BE2C (cell line): ENCODE results near the gene LSS.

Experiments
- DNase-seq: peaks from one replicate; pipeline ENCODE4 v3.0.0-alpha.2; 2020
- H3K27me3 ChIP-seq: fragments of 250-450 bp; sonication (Bioruptor Pico); 2 replicates; pipeline ENCODE4 v1.5.1; 2020; ENCODE audit warnings: mild to moderate bottlenecking
- H3K36me3 ChIP-seq: fragments of 250-450 bp; sonication (Bioruptor Pico); 2 replicates; pipeline ENCODE4 v1.5.1; 2020; ENCODE audit warnings: mild to moderate bottlenecking
- H3K4me1 ChIP-seq: fragments of 250-450 bp; sonication (Bioruptor Pico); 2 replicates; pipeline ENCODE4 v1.5.1; 2020
- H3K4me3 ChIP-seq: 2 replicates; pipeline ENCODE4 v1.5.1; 2011; ENCODE audit warnings: low read depth, low read length
- H3K9me3 ChIP-seq: fragments of 250-450 bp; sonication (Bioruptor Pico); 2 replicates; pipeline ENCODE4 v1.5.1; 2020
- TF ChIP-seq, protein P1 (sequence below): IDR thresholded peaks from 2 replicates; pipeline ENCODE4 v1.5.1; 2012; ENCODE audit warnings: mild to moderate bottlenecking, low read depth, low read length

LSS gene

DNA sequence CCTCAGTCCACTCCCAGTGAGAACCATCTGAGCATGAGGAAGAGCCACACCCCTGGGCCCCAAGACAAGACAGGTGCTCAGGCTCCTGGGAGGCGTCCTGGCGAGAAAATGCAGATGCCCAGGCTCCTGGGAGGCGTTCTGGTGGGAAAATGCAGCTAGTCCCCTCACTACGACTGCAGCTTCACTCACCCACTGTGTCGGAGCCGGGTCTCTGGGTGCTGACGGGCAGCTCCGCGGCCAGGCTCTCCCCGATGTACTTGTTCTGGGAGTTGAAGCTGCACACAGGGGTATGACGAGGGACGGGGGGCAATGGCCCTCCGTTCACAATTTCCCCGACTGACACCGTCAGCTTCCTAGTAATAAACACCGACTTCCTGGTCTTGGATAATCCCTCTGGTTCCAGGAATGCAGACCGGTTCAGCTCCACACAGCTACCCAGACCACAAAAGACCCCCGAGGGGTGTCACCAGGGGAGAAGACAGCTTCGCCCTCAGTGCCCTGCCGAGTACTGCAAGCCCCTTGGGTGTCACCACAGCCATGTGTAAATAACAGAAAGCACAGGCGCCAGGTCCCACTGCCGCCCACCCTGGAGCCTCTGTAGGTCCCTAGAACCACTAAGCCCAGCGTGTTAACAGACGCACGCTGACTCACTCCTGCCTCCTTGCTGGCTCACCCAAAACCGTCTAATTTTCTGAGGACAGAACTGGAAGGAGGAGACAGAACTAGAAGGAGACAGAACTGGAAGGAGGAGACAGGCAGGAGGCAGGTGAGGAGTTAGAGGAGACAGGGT is 37.4 kb upstream of the LSS start:
- Histone ChIP-seq H3K9me3 (no peaks in the 10 kb centered on the region), H3K4me1 (no peaks in the 10 kb centered on the region), H3K27me3 (no peaks in the 10 kb centered on the region), H3K36me3 (peaks cover 85% of the 10 kb centered on the region), H3K4me3 (no peak overlapping the region)
- TF ChIP-seq, protein P1, sequence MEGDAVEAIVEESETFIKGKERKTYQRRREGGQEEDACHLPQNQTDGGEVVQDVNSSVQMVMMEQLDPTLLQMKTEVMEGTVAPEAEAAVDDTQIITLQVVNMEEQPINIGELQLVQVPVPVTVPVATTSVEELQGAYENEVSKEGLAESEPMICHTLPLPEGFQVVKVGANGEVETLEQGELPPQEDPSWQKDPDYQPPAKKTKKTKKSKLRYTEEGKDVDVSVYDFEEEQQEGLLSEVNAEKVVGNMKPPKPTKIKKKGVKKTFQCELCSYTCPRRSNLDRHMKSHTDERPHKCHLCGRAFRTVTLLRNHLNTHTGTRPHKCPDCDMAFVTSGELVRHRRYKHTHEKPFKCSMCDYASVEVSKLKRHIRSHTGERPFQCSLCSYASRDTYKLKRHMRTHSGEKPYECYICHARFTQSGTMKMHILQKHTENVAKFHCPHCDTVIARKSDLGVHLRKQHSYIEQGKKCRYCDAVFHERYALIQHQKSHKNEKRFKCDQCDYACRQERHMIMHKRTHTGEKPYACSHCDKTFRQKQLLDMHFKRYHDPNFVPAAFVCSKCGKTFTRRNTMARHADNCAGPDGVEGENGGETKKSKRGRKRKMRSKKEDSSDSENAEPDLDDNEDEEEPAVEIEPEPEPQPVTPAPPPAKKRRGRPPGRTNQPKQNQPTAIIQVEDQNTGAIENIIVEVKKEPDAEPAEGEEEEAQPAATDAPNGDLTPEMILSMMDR: no peak
- no peak for DNase-seq

DNA sequence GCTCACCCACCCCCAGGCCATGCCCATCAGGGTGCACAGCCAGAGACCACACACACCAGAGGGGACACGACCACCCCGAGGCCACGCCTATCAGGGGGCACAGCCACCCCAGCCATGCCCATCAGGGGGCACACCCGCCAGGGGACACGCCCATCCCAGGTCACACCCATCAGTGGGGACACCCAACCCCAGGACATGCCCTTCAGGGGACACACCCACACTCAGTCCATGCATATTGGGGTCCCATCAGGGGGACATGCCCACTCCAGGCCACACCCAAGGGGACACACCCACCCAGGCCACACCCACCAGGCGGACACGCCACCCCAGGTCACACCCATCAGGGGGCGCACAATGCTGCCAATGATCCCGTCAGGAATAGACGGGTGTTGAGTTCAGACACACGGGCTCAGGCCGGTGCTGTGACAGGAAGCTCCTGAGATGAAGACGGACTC is 36.1 kb upstream of the LSS start:
- DNase-seq: no peak
- TF ChIP-seq, protein P1: no peak
- peaks cover 85% of the 10 kb centered on the region for H3K36me3 ChIP-seq
- H3K27me3 ChIP-seq: no peaks in the 10 kb centered on the region
- no peaks in the 10 kb centered on the region for H3K4me1 ChIP-seq
- H3K4me3 ChIP-seq: no peak overlapping the region
- no peaks in the 10 kb centered on the region for H3K9me3 ChIP-seq

DNA sequence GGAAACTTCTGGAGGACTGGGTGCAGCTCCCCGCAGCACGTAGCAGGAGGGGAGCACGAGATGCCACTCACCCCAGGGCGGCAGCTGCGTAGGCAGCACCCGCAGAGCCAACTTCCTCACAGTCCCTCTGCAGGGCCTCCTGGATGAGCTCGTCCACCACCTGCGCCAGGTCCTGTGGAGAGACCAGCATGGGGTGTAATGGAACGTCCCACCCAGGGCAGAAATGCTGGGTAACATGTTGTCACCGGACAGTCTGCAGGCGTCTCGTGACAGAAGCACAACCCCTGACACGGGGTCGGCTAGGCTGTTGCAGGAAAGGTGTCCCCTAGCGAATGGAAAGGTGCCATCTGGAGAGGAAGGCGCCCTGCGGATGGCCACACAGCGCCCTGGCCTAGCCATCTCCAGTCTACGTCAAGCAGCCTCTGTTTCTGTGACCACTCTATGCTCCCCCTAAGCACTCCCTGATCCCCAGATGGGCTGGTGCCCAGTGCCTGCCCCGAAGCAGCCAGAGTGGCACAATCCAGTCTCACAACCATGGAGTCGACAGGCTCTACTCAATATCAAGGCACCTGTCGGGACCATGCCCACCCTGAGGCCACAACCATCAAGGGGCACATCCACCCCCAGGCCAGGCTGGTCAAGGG is 35.6 kb upstream of the LSS start:
- H3K36me3 ChIP-seq: peaks cover 83% of the 10 kb centered on the region
- H3K27me3 ChIP-seq: no peaks in the 10 kb centered on the region
- DNase-seq: no peak
- TF ChIP-seq, protein P1: no peak
- no peaks in the 10 kb centered on the region for H3K9me3 ChIP-seq
- H3K4me3 ChIP-seq: no peak overlapping the region
- no peaks in the 10 kb centered on the region for H3K4me1 ChIP-seq

DNA sequence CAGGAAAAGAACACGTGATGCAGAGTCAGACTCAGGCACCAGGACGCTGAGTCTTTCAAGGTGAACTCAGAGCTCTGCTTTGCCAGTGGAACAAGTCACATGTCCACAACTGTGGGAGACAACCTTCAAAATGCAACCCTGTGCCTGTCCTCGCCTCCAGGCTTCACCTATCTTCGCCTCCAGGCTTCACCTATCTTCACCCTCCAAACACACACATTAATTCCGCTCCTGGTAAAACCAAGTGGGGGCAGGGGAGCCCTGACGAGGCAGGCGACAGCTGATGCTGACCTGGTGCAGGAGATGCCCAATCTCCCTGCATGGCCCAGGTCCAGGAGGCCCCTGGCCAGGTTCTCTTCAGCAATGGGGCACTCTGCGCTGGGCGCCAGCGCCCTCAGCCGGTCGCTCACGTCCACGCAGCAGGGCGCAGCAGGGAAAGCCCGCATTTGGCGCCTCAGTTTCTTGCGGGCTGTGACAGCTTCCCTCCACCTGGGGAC is 28.0 kb upstream of the LSS start:
- no peak for DNase-seq
- no peaks in the 10 kb centered on the region for H3K27me3 ChIP-seq
- no peaks in the 10 kb centered on the region for H3K9me3 ChIP-seq
- H3K4me1 ChIP-seq: peaks cover 3% of the 10 kb centered on the region; the same call in 1 of the 2 replicates
- peaks cover 85% of the 10 kb centered on the region for H3K36me3 ChIP-seq
- no peak overlapping the region for H3K4me3 ChIP-seq
- TF ChIP-seq, protein P1: no peak

DNA sequence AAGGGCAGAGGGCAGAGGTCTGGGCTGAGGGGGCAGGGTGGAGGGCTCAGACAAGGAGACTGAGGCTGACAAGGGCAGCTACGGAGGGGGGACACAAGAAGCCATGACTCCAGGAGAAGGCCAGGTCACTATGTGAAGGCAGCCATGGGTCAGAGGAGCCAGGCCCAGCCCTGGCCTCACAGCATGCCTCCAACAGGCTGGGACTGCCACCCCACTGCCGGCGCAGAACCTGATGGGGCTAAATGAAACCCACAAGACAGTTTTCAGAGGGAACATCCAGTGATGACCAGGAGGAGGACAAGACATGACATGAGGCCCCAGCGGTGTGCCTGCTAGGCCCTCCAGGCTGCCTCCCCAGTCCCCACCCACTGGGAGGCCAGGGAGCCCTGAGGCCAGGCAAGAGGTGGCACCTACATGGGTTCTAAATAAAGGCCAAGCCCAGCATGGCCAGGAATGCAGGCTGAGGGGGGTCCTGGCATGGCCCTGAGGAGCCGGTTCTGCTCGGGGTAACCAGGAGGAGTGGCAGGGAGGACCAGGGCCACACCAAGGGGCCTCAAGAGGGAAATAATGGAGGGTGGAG is 27.3 kb upstream of the LSS start:
- H3K4me1 ChIP-seq: peaks cover 3% of the 10 kb centered on the region; the same call in 1 of the 2 replicates
- peaks cover 85% of the 10 kb centered on the region for H3K36me3 ChIP-seq
- no peaks in the 10 kb centered on the region for H3K27me3 ChIP-seq
- TF ChIP-seq, protein P1: no peak
- no peak overlapping the region for H3K4me3 ChIP-seq
- H3K9me3 ChIP-seq: no peaks in the 10 kb centered on the region
- no peak for DNase-seq

DNA sequence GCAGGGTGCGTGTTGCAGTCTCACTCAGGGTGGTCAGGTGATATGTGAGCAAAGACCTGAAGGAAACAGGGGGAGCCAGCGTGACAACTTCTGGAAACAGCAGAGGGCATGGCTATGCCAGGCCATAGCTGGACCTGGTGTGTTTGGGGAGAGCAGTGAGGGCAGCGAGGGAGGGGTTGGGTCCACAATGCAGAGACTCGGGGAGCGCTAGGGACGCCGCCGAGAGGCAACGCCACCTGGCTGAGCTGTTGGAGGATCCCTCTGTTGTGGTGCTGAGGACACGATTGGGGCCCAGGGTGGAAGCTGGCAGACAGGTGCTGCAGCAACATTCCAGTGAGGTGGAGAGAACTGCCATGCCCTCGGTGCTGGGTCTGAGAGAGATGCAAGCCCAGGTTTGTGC is 26.6 kb upstream of the LSS start:
- Histone ChIP-seq H3K4me1 (peaks cover 3% of the 10 kb centered on the region; the same call in 1 of the 2 replicates), H3K27me3 (no peaks in the 10 kb centered on the region), H3K9me3 (no peaks in the 10 kb centered on the region; the same call in 1 of the 2 replicates), H3K4me3 (no peak overlapping the region), H3K36me3 (peaks cover 85% of the 10 kb centered on the region)
- TF ChIP-seq, protein P1: no peak
- DNase-seq: no peak
